ENCODE measurements around the gene TBC1D10A.

GRCh38 chr22:30344447-30345200 lies 17.9 kb upstream of the TBC1D10A start:
- TF ChIP-seq CTCF (IDR thresholded peaks at IDR 0.05) = no peak
- TF ChIP-seq ZFX (IDR thresholded peaks at IDR 0.05; ENCODE audit: borderline replicate concordance) = no peak

Measured in 22Rv1 (cell line).